Measurements from ENCODE around the gene NECTIN4.
"Not testable (repeated sequence)": the region's sequence is repeated elsewhere in the genome, so short reads cannot be mapped to it uniquely, and the experiment has no call there.

NECTIN4 gene

DNA sequence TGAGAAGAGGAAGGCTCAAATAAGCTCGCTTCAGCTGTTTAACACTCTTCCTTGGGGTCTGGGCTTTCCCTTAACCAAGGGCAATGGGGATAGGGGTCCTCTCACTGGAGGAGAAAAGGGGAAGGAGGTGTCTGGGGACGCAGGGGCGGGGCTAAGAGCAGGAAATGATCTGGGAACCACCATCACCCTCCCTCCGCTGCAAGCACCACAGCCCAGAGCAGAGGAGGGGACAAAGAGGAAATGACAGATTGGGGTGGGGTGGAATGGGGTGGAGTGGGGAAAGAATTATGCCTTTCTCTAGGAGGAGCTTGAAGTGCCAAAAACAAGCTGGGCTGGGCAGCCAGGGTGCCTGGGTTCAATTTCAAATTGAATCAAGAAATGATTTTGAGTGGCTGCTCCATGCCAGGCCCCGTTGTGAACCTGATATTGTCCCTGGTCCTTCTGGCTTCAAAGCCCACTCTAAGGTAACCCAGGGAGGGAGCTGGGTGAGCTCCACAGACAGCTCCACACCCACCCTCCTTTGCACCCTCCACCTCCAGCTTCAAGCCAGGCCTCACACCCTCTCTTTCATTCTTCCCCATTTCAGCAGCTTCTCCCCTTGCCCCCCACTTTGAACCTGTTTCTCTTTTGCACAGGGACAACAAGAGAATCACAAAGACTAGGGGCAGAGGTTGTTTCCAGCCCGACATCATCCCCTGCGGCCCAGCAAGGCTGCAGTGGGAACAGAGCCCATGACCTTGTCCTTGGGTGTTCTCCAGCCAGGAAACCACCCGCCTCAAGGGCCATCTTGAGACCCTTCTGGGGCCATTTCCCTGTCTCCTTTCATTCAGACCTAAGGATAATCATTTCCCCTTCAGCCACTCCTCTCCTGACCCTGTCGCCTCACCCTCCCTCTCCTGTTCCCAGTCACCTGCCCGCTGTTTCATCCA is 20.8 kb downstream of the NECTIN4 start:
- no peak for DNase-seq
- Mint-ChIP-seq H3K27ac (peak overlapping the region; percentile 62), H3K27me3 (ENCODE audit: low read depth, poor library complexity) (peaks cover 16% of the 10 kb centered on the region), H3K4me1 (peaks cover 21% of the 10 kb centered on the region), H3K4me3 (no peak overlapping the region), H3K36me3 (ENCODE audit: low read depth) (no peaks in the 10 kb centered on the region), H3K9me3 (no peaks in the 10 kb centered on the region)
- TF ChIP-seq, protein P1, sequence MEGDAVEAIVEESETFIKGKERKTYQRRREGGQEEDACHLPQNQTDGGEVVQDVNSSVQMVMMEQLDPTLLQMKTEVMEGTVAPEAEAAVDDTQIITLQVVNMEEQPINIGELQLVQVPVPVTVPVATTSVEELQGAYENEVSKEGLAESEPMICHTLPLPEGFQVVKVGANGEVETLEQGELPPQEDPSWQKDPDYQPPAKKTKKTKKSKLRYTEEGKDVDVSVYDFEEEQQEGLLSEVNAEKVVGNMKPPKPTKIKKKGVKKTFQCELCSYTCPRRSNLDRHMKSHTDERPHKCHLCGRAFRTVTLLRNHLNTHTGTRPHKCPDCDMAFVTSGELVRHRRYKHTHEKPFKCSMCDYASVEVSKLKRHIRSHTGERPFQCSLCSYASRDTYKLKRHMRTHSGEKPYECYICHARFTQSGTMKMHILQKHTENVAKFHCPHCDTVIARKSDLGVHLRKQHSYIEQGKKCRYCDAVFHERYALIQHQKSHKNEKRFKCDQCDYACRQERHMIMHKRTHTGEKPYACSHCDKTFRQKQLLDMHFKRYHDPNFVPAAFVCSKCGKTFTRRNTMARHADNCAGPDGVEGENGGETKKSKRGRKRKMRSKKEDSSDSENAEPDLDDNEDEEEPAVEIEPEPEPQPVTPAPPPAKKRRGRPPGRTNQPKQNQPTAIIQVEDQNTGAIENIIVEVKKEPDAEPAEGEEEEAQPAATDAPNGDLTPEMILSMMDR (IDR thresholded peaks at IDR 0.05), result no peak

DNA sequence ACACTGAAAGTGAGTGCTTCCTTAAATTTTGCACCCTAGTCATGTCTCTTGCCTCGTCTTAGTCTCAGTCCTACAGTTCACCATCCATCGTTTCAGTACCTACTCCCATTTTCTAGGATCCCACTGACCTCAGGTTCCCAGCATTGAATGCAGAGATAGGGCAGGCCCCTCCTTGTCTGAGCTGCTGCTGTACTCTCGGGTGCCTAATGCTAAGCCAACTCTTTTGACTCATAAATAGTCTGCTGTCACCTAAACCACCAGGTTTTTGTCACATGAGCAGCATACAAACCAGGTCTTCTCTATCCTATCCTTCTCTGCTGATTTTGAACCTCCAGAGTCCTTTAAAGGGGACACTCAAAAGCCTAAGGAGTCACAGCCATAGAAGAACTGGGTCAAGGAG is 22.7 kb downstream of the NECTIN4 start:
- no peaks in the 10 kb centered on the region for H3K36me3 Mint-ChIP-seq (ENCODE audit: low read depth)
- H3K4me1 Mint-ChIP-seq, result peaks cover 12% of the 10 kb centered on the region
- no peak overlapping the region for H3K27ac Mint-ChIP-seq
- no peak for DNase-seq
- H3K9me3 Mint-ChIP-seq, result no peaks in the 10 kb centered on the region
- TF ChIP-seq, protein P1 (IDR thresholded peaks at IDR 0.05), result no peak
- no peak overlapping the region for H3K4me3 Mint-ChIP-seq
- H3K27me3 Mint-ChIP-seq (ENCODE audit: low read depth, poor library complexity), result peaks cover 22% of the 10 kb centered on the region

GRCh38 chr1:161065681-161066080 is 23.7 kb downstream of the NECTIN4 start:
- not testable (repeated sequence) for H3K36me3 Mint-ChIP-seq (ENCODE audit: low read depth); H3K9me3 Mint-ChIP-seq; H3K4me3 Mint-ChIP-seq; H3K27ac Mint-ChIP-seq; DNase-seq
- H3K27me3 Mint-ChIP-seq (ENCODE audit: low read depth, poor library complexity), result peaks cover 19% of the 10 kb centered on the region
- H3K4me1 Mint-ChIP-seq, result peaks cover 12% of the 10 kb centered on the region

- not testable (repeated sequence) for DNase-seq; H3K4me3 Mint-ChIP-seq; H3K9me3 Mint-ChIP-seq; H3K27ac Mint-ChIP-seq; H3K36me3 Mint-ChIP-seq (ENCODE audit: low read depth)
- peaks cover 15% of the 10 kb centered on the region for H3K4me1 Mint-ChIP-seq
- peaks cover 19% of the 10 kb centered on the region for H3K27me3 Mint-ChIP-seq (ENCODE audit: low read depth, poor library complexity)
These were observed 25.4 kb downstream of the NECTIN4 start for GRCh38 chr1:161063936-161064335.

DNA sequence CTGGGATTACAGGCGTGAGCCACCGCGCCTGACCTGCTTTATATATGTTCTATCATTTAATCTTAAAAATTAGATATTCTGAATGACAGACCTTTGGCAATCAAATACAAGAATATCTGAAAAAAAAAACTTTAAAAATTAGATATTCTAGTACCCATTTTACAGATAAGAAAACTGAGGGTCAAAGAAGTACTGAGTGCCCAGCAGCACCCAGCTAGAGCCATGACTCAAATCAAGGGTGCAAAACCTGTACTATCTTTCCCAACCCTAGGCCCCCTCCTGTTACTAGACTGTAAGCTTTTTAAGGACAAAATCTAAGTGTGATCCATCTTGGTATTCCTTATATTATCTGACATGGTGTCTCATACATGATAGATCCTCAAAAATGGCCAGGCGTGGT is 27.9 kb downstream of the NECTIN4 start:
- H3K36me3 Mint-ChIP-seq (ENCODE audit: low read depth), result no peaks in the 10 kb centered on the region
- H3K4me3 Mint-ChIP-seq, result no peak overlapping the region
- H3K27ac Mint-ChIP-seq, result no peak overlapping the region
- H3K9me3 Mint-ChIP-seq, result no peaks in the 10 kb centered on the region
- no peak for DNase-seq
- TF ChIP-seq, protein P1 (IDR thresholded peaks at IDR 0.05), result no peak
- peaks cover 20% of the 10 kb centered on the region for H3K27me3 Mint-ChIP-seq (ENCODE audit: low read depth, poor library complexity)
- H3K4me1 Mint-ChIP-seq, result peaks cover 8% of the 10 kb centered on the region

DNA sequence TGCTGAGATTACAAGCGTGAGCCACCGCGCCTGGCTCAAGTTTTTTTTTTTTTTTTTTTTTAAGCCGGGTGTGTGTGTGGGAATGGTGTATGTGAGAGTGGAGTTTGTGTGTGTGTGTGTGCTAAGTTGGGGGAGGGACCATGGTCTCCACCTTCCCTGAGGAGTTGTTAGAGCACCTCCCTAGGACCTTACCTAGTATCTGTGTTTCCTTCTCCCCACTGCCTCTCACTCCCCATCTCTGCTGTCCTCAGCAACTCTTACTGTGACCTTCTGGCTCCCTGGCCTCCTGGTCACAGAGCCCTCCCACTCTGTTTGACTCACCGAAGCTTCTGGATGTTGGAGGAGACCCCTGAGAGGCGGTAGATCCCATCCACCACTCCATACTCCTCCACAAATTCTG is 30.1 kb downstream of the NECTIN4 start:
- TF ChIP-seq, protein P1 (IDR thresholded peaks at IDR 0.05), result no peak
- no peaks in the 10 kb centered on the region for H3K36me3 Mint-ChIP-seq (ENCODE audit: low read depth)

DNA sequence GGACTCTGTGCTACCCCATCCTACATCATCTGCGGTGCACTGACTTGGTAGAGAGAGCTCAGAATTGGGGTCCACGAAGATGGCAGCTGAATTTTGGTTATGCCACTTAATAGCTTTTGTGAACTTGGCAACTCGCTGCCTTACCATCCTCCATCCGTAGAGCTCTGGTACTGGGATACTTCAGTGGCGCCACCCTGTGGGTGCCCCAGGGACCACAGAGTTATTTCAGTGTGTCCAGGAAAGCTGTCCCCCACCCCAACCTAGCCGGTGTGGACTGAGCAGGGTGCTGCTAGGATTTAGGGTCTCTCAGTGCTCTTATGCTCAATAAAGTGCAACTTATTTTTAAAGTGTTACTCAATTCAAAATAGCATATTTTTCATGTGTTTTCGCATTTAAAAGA is 34.6 kb downstream of the NECTIN4 start:
- DNase-seq, result no peak
- Mint-ChIP-seq H3K27me3 (ENCODE audit: low read depth, poor library complexity) (peaks cover 14% of the 10 kb centered on the region), H3K4me1 (peaks cover 6% of the 10 kb centered on the region), H3K4me3 (no peak overlapping the region), H3K36me3 (ENCODE audit: low read depth) (no peaks in the 10 kb centered on the region), H3K9me3 (peaks cover 2% of the 10 kb centered on the region), H3K27ac (no peak overlapping the region)
- TF ChIP-seq, protein P1 (IDR thresholded peaks at IDR 0.05), result no peak

More for the DNA sequence above, 30.1 kb downstream of the NECTIN4 start:
- Mint-ChIP-seq H3K9me3 (no peaks in the 10 kb centered on the region), H3K4me1 (peaks cover 8% of the 10 kb centered on the region), H3K27ac (peak overlapping the region; percentile 41), H3K27me3 (ENCODE audit: low read depth, poor library complexity) (peaks cover 16% of the 10 kb centered on the region), H3K4me3 (no peak overlapping the region)
- DNase-seq, result no peak

Data from nephron progenitor cell (in vitro differentiated cells).